T47D (cell line): ENCODE results near the gene LCE3D.
"Not testable (repeated sequence)": the region's sequence is repeated elsewhere in the genome, so short reads cannot be mapped to it uniquely, and the experiment has no call there.

Source experiments
- DNase-seq, 2 experiments: peaks; one replicate each; pipeline versions ENCODE4 v3.0.0 to v3.0.0-alpha.2; 2011 to 2012; ENCODE audit warnings: low read depth in 1 of 2, low spot score in 1 of 2
- JUND ChIP-seq: IDR thresholded peaks from 2 replicates; pipeline ENCODE4 v1.6.1; 2012; ENCODE audit warnings: low read depth
- in situ Hi-C: cut with HindIII; loops from 2 replicates; pipeline ENCODE4 v1.10.0; 2016; ENCODE audit warnings: low sequenced_read_pairs, low pct_unique_long_range_greater_than_20kb

Gene LCE3D

GRCh38 chr1:152580433-152580832 is at the start of gene LCE3D:
Gene LCE3D, minus strand, starts transcription at chr1:152580516. Its CDS starts 580 bp downstream, at chr1:152579936.
- in situ Hi-C loops: no loop called here
- peak; percentile 1 to 2 for DNase-seq
- TF ChIP-seq JUND: no peak

GRCh38 chr1:152626744-152627143 is 46.4 kb upstream of the LCE3D start:
- in situ Hi-C loops: no loop called here
- peak in 1 of 2 experiments; percentile 0 for DNase-seq
- no peak for TF ChIP-seq JUND

- no peak for TF ChIP-seq JUND
- DNase-seq: peak in 1 of 2 experiments; percentile 0
- in situ Hi-C loops: no loop called here
Measured at GRCh38 chr1:152623203-152623844, 43.0 kb upstream of the LCE3D start.

- TF ChIP-seq JUND: no peak
- in situ Hi-C loops: no loop called here
Measured at GRCh38 chr1:152622803-152623202, 42.5 kb upstream of the LCE3D start, which contains the start of gene LCE3A. Gene LCE3A, minus strand, starts transcription at chr1:152623103. Its CDS starts 0 bp downstream, at chr1:152623103.

GRCh38 chr1:152621993-152622392 is 41.7 kb upstream of the LCE3D start:
- in situ Hi-C loops: no loop called here
- TF ChIP-seq JUND: no peak
- peak in 1 of 2 experiments; percentile 0 for DNase-seq

More at GRCh38 chr1:152622803-152623202, 42.5 kb upstream of the LCE3D start, which contains the start of gene LCE3A:
- peak in 1 of 2 experiments; percentile 1 for DNase-seq

- in situ Hi-C loops: no loop called here
- DNase-seq: no peak
- TF ChIP-seq JUND: no peak
Measured at GRCh38 chr1:152613511-152613910, 33.2 kb upstream of the LCE3D start, which contains the start of gene LCE3B. Gene LCE3B, plus strand, starts transcription at chr1:152613811. Its CDS starts 0 bp downstream, at chr1:152613811.

- no peak for DNase-seq
- TF ChIP-seq JUND: no peak
- in situ Hi-C loops: no loop called here
Measured at GRCh38 chr1:152599934-152600333, 19.6 kb upstream of the LCE3D start, which contains the start of gene LCE3C. Gene LCE3C, plus strand, starts transcription at chr1:152600234. Its CDS starts 498 bp downstream, at chr1:152600732.

GRCh38 chr1:152596986-152597385 is 16.7 kb upstream of the LCE3D start:
- DNase-seq: no peak
- in situ Hi-C loops: no loop called here
- TF ChIP-seq JUND: no peak

GRCh38 chr1:152585586-152585985 is 5.3 kb upstream of the LCE3D start:
- DNase-seq: no peak
- in situ Hi-C loops: no loop called here

GRCh38 chr1:152582647-152583046 is 2.3 kb upstream of the LCE3D start:
- in situ Hi-C loops: no loop called here
- TF ChIP-seq JUND: no peak

More at GRCh38 chr1:152585586-152585985, 5.3 kb upstream of the LCE3D start:
- TF ChIP-seq JUND: no peak

GRCh38 chr1:152579526-152579925 is 790 bp downstream of the LCE3D start:
- DNase-seq, in situ Hi-C loops: not testable (repeated sequence)

More at GRCh38 chr1:152582647-152583046, 2.3 kb upstream of the LCE3D start:
- peak in 1 of 2 experiments; percentile 1 for DNase-seq

- no peak for TF ChIP-seq JUND
- peak; percentile 1 to 2 for DNase-seq
- in situ Hi-C loops: no loop called here
Measured at GRCh38 chr1:152577168-152577567, 3.1 kb downstream of the LCE3D start.

- DNase-seq: peak; percentile 1 to 7
- no peak for TF ChIP-seq JUND
- in situ Hi-C loops: no loop called here
Measured at GRCh38 chr1:152566681-152567080, 13.6 kb downstream of the LCE3D start, which contains the start of gene LCE3E. Gene LCE3E, minus strand, starts transcription at chr1:152566780. Its CDS starts 572 bp downstream, at chr1:152566208.
